LNCaP clone FGC (cell line): ENCODE data around the gene EFNA4.

Experiments
- DNase-seq: peaks from one replicate; pipeline ENCODE4 v3.0.0-alpha.2; 2011; ENCODE audit warnings: low read depth
- H3K4me3 ChIP-seq: 2 replicates; pipeline ENCODE4 v1.5.1; 2011; ENCODE audit warnings: mild to moderate bottlenecking, low read depth, low read length, control low read depth
- CTCF ChIP-seq: IDR thresholded peaks from 2 replicates; pipeline ENCODE4 v1.5.1; 2012; ENCODE audit warnings: mild to moderate bottlenecking; ENCODE audit not compliant: control insufficient read depth, insufficient read depth; ENCODE audit errors: extremely low read depth

Gene EFNA4

DNA sequence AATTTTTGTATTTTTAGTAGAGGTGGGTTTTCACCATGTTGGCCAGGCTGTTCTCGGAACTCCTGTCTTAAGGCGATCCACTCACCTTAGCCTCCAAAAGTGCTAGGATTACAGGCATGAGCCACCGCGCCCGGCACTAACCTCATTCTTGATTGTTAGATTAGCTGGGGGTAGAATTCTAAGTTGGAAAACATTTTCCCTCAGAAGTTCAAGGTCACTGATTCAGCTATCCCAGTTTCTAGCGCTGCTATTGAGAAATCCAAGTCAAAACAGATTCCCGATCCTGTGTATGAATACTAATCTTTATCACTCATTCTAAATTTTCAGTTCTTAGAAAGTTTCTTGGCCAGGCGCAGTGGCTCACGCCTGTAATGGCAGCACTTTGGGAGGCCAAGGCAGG, 39.8 kb downstream of the EFNA4 start:
- no peak for DNase-seq
- no peak for TF ChIP-seq CTCF
- H3K4me3 ChIP-seq = no peak overlapping the region

DNA sequence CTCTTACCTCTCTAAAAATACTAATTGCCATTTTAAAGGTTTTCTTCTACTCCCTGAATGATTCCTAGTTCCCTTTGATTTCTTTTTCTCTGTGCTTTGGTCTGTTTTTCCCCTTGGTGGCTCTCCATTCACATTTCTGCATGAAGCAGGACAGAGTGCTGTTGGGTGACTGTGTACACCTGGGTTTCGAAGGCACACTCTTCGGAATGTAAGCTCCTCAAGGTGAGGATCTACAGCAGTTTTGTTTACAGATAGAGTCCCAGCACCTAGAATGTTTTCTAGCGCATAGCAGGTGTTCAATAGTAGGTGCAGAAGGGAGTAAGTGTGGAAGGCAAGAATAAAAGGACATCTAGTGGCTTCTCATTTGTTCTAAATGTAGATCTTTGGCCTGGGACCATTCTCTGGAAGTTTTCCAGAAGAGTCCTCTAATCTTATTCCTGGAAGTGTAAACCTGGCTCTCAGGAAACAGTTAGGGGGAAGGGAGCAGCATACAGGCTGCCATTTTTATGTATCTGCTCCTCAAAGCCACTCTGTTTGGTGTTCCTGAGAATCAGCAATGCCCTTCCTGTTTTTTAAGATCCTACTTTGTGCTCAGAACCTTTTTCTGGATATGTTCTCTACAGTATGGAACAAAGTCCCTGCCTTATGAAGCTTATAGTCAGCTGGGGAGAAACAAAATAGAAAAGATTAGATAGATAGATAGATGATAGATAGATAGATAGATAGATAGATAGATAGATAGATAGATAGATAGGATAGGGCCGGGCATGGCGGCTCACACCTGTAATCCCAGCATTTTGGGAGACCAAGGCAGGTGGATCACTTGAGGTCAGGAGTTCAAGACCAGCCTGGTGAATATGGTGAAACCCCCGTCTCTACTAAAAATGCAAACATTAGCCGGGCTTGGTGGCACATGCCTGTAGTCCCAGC, 41.3 kb downstream of the EFNA4 start:
- no peak for TF ChIP-seq CTCF
- DNase-seq = no peak
- H3K4me3 ChIP-seq = no peak overlapping the region

- H3K4me3 ChIP-seq = no peak overlapping the region
- no peak for DNase-seq
- TF ChIP-seq CTCF = no peak
Measured at GRCh38 chr1:155105604-155106011, 42.1 kb downstream of the EFNA4 start.

- no peak for DNase-seq
- TF ChIP-seq CTCF = no peak
- H3K4me3 ChIP-seq = no peak overlapping the region
Measured at GRCh38 chr1:155106862-155107261, 43.3 kb downstream of the EFNA4 start.

DNA sequence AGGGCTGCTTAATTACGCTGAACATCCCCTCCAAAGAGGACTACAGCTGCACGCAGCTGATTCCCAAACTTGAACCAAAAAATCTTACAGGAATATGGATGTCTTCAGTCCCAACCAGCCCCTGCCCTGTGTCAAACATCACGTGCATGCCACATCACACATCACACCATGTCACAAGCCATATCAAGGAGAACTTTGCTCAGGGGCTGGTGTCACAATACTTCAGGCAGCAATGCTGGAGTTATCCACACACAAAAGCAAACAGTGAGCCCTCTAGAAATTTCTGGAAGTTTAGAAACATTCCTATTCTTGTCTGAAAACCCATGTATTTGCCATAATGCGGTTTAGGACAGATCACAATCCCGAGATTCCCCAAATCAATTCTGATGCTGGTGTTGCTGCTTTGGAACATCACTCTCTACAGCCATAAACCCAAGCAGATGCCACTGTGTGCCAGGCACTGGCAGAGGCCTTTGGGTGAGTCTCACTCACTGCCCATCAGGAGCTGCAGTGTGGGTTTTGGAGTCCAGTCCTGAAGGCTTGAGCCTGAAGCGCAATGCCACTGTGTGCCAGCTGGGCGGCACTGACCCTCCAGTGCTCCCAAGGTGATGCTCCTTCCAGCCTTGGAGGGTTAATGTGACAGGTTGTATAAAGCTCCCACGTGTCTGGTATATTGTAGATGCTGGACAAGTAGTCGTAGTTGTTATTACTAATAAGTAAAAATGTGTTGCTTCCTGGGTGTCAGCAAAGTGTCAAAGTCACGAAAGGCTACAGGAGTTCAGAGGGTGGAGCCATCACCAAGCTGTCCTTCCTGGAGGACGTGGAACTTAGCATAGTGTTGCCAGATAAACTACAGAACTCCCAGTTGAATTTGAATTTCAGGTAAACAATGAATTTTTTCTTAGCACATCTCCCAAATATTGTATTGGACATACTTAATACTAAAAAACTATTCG, 44.0 kb downstream of the EFNA4 start:
- H3K4me3 ChIP-seq = no peak overlapping the region
- no peak for DNase-seq
- no peak for TF ChIP-seq CTCF

DNA sequence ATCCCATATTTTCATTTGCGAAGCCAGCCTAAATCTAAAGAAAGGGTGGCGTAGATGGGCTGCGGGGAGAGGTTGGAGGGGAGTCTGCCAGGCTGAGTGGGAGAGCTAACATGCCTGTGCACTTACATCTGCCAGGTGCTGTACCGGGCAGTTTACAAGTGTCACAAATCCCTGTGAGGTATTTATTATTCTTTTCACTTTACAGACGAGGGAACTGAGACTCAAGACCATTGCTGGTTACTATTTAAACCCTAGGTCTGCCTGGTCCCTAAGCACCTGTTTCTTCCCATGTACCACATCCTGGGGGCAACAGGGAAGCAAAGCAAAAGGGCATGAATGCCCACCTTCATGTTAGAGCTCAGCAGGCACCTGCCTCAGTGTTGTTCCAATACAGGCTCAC, 44.8 kb downstream of the EFNA4 start:
- DNase-seq = no peak
- no peak for TF ChIP-seq CTCF
- no peak overlapping the region for H3K4me3 ChIP-seq
